SK-N-SH (cell line): Measurements from ENCODE around the gene CCM2. TPM values are rescaled to one million over a fixed set of nuclear protein-coding genes. Genes with fewer than 3 reads are reported as not detected.

Source experiments
- CTCF ChIA-PET: fragments of 300-600, 350-600 bp; formaldehyde crosslinking; extraction: SDS; loops from one replicate; lab custom pipeline; 2021; lab: Yijun Ruan, JAX
- POLR2A ChIA-PET: fragments of 350-600 bp; sonication (Branson Sonifier 250); formaldehyde crosslinking; extraction: SDS; loops from one replicate; lab custom pipeline; 2020; ENCODE audit warnings: antibody characterized with exemption, inconsistent platforms; lab: Yijun Ruan, JAX
- DNase-seq: peaks from one replicate; pipeline ENCODE4 v3.0.0; 2012
- H2AFZ ChIP-seq: fragments of 200-600 bp; sonication (generic); 2 replicates; pipeline ENCODE4 v1.8.1; 2016; ENCODE audit warnings: antibody characterized with exemption, mild to moderate bottlenecking, low read depth
- H3F3A ChIP-seq: fragments of 200-600 bp; sonication (generic); replicated peaks from 2 replicates; pipeline ENCODE3; 2016; ENCODE audit warnings: antibody characterized with exemption, mild to moderate bottlenecking; ENCODE audit not compliant: insufficient read depth
- H3K27ac ChIP-seq, 2 experiments: fragments of 200-500 bp in 1 of 2; fragments of 200-600 bp in 1 of 2; sonication (Bioruptor generic) in 1 of 2; sonication (generic), shearing (Covaris generic) in 1 of 2; 2 replicates each; pipeline versions ENCODE4 v1.5.1 to v1.6.1; 2014 to 2016; ENCODE audit warnings: low read depth in 2 of 2, inconsistent platforms in 1 of 2, low read length in 1 of 2, mild to moderate bottlenecking in 1 of 2, mixed read lengths in 1 of 2
- H3K27me3 ChIP-seq: fragments of 200-600 bp; sonication (generic), shearing (Covaris generic); 2 replicates; pipeline ENCODE4 v1.6.1; 2016; ENCODE audit warnings: mixed run types; ENCODE audit not compliant: insufficient read depth
- H3K36me3 ChIP-seq, 2 experiments: fragments of 200-500 bp in 1 of 2; fragments of 200-600 bp in 1 of 2; sonication (Bioruptor generic) in 1 of 2; sonication (generic) in 1 of 2; replicated peaks in 1 of 2; 2 replicates each; pipeline versions ENCODE3 to v1.5.1; 2014 to 2016; ENCODE audit warnings: low read length in 1 of 2, mild to moderate bottlenecking in 1 of 2; ENCODE audit not compliant: insufficient read depth in 2 of 2, control insufficient read depth in 1 of 2
- H3K4me1 ChIP-seq, 2 experiments: fragments of 200-500 bp in 1 of 2; fragments of 200-600 bp in 1 of 2; sonication (Bioruptor generic) in 1 of 2; sonication (generic), shearing (Covaris generic) in 1 of 2; 2 replicates each; pipeline versions ENCODE4 v1.5.1 to v1.6.1; 2014 to 2016; ENCODE audit warnings: low read depth in 1 of 2, low read length in 1 of 2, mixed run types in 1 of 2; ENCODE audit not compliant: insufficient read depth in 2 of 2, control insufficient read depth in 1 of 2
- H3K4me2 ChIP-seq: fragments of 200-600 bp; sonication (generic), shearing (Covaris generic); 2 replicates; pipeline ENCODE4 v1.6.1; 2017; ENCODE audit warnings: mixed run types
- H3K4me3 ChIP-seq, 2 experiments: fragments of 200-500 bp in 1 of 2; fragments of 200-600 bp in 1 of 2; sonication (Bioruptor generic) in 1 of 2; sonication (generic), shearing (Covaris generic) in 1 of 2; 2 replicates each; pipeline versions ENCODE4 v1.5.1 to v1.8.1; 2014 to 2016; ENCODE audit warnings: low read depth in 2 of 2, inconsistent platforms in 1 of 2, low read length in 1 of 2, mild to moderate bottlenecking in 1 of 2, mixed read lengths in 1 of 2, moderate library complexity in 1 of 2
- H3K79me2 ChIP-seq: fragments of 200-600 bp; sonication (generic); 2 replicates; pipeline ENCODE4 v1.8.1; 2017; ENCODE audit warnings: mild to moderate bottlenecking; ENCODE audit not compliant: insufficient read depth
- H3K9ac ChIP-seq: fragments of 200-600 bp; sonication (generic); 2 replicates; pipeline ENCODE4 v1.6.1; 2017; ENCODE audit warnings: mixed run types
- H3K9me2 ChIP-seq: fragments of 200-600 bp; sonication (generic); 2 replicates; pipeline ENCODE4 v1.6.1; 2017; ENCODE audit warnings: mixed run types
- H3K9me3 ChIP-seq: fragments of 200-600 bp; sonication (generic); 2 replicates; pipeline ENCODE4 v1.6.1; 2017; ENCODE audit warnings: mixed run types, mild to moderate bottlenecking, moderate library complexity
- H4K20me1 ChIP-seq: fragments of 200-600 bp; sonication (generic); 2 replicates; pipeline ENCODE4 v1.6.1; 2017; ENCODE audit warnings: mild to moderate bottlenecking, mixed run types; ENCODE audit not compliant: insufficient read depth
- CHD2 ChIP-seq: fragments of 150-350 bp; IDR thresholded peaks from 2 replicates; pipeline ENCODE4 v1.6.1; 2018; ENCODE audit warnings: low read length; ENCODE audit not compliant: partially characterized antibody
- CTCF ChIP-seq: fragments of 200-600 bp; sonication (generic); IDR thresholded peaks from 2 replicates; pipeline ENCODE4 v1.6.1; 2017; ENCODE audit warnings: antibody characterized with exemption, mild to moderate bottlenecking, moderate library complexity
- ELF1 ChIP-seq: IDR thresholded peaks from 2 replicates; pipeline ENCODE4 v1.4.0; 2012
- EZH2phosphoT487 ChIP-seq: fragments of 200-600 bp; sonication (generic); IDR thresholded peaks from 2 replicates; pipeline ENCODE4 v1.6.1; 2017; ENCODE audit warnings: low read depth, mixed run types, mild to moderate bottlenecking, antibody characterized with exemption, moderate library complexity, borderline replicate concordance
- FOSL2 ChIP-seq: IDR thresholded peaks from 2 replicates; pipeline ENCODE4 v1.4.0; 2012; ENCODE audit warnings: low read depth, mild to moderate bottlenecking, moderate library complexity, borderline replicate concordance
- GATA2 ChIP-seq: sonication (generic); formaldehyde crosslinking; IDR thresholded peaks from 2 replicates; pipeline ENCODE4 v1.5.0; 2020; ENCODE audit warnings: mild to moderate bottlenecking, missing genetic modification reagents
- JUND ChIP-seq: IDR thresholded peaks from 2 replicates; pipeline ENCODE4 v1.4.0; 2012
- MAX ChIP-seq: IDR thresholded peaks from 2 replicates; pipeline ENCODE4 v1.4.0; 2012; ENCODE audit warnings: low read depth
- MEF2A ChIP-seq: IDR thresholded peaks from 2 replicates; pipeline ENCODE4 v1.4.0; 2012; ENCODE audit warnings: low read depth, borderline replicate concordance
- MXI1 ChIP-seq: IDR thresholded peaks from 2 replicates; pipeline ENCODE4 v1.6.1; 2012; ENCODE audit warnings: mild to moderate bottlenecking, low read depth, low read length, improper control_type of control experiment
- NRF1 ChIP-seq: IDR thresholded peaks from 2 replicates; pipeline ENCODE4 v1.6.1; 2012; ENCODE audit warnings: low read depth, mild to moderate bottlenecking, low read length
- PBX3 ChIP-seq: IDR thresholded peaks from 2 replicates; pipeline ENCODE4; 2012
- RAD21 ChIP-seq: IDR thresholded peaks from 2 replicates; pipeline ENCODE4 v1.6.1; 2012; ENCODE audit warnings: mild to moderate bottlenecking, low read length
- RCOR1 ChIP-seq: fragments of 150-350 bp; IDR thresholded peaks from 2 replicates; pipeline ENCODE4 v1.6.1; 2017; ENCODE audit warnings: antibody characterized with exemption, low read length
- SMC3 ChIP-seq: IDR thresholded peaks from 2 replicates; pipeline ENCODE4 v1.6.1; 2012; ENCODE audit warnings: low read depth, low read length, improper control_type of control experiment
- TCF12 ChIP-seq: IDR thresholded peaks from 2 replicates; pipeline ENCODE4 v1.4.0; 2012
- TEAD4 ChIP-seq: IDR thresholded peaks from 2 replicates; pipeline ENCODE4 v1.4.0; 2012; ENCODE audit warnings: mild to moderate bottlenecking, borderline replicate concordance; ENCODE audit not compliant: insufficient read depth
- USF2 ChIP-seq: fragments of 150-350 bp; IDR thresholded peaks from 2 replicates; pipeline ENCODE4 v1.6.1; 2017; ENCODE audit warnings: antibody characterized with exemption, low read length, low read depth, borderline replicate concordance
- ZBTB33 ChIP-seq: IDR thresholded peaks from 2 replicates; pipeline ENCODE4 v1.4.0; 2012; ENCODE audit warnings: low read depth, borderline replicate concordance
- WGBS: methylation state at CpG from one replicate; pipeline ENCODE4 v1.1.6; 2017; ENCODE audit warnings: low lambda C conversion rate; 5-methylcytosine and 5-hydroxymethylcytosine counted together
- polyA plus RNA-seq, 3 experiments: library from polyadenylated mRNA; depleted of rRNA; stranded (reverse); fragments of >200 nt; gene quantifications; 2 replicates each; pipeline ENCODE4 v1.2.3, GENCODE V29; 2012

CCM2 gene
- polyA plus RNA-seq, 1 of the 3 experiments (the other 2 are of a cell fraction), result 83.2 TPM

GRCh38 chr7:45020915-45021314 lies 20.9 kb downstream of the CCM2 start:
- TF ChIP-seq MXI1 (no peak), JUND (no peak), TEAD4 (no peak), EZH2phosphoT487 (no peak), CTCF (no peak), GATA2 (CRISPR knock-in tag) (no peak), MEF2A (no peak), TCF12 (no peak), PBX3 (no peak), FOSL2 (no peak), CHD2 (no peak), NRF1 (no peak), MAX (no peak), ELF1 (no peak), USF2 (no peak), RAD21 (no peak), SMC3 (no peak), ZBTB33 (no peak), RCOR1 (no peak)
- no peaks in the 10 kb centered on the region for H3K27me3 ChIP-seq
- 0 out of 2 replicates have a peak, but pooled peaks cover 7% of the 10 kb centered on the region for H3K9me3 ChIP-seq
- H3K4me3 ChIP-seq, result no peak overlapping the region
- no peak overlapping the region for H3K27ac ChIP-seq
- H3K79me2 ChIP-seq, result peaks cover 86% of the 10 kb centered on the region
- H3F3A ChIP-seq, result no peaks in the 10 kb centered on the region
- ChIA-PET POLR2A (no interaction called here), CTCF (no interaction called here)
- no peak overlapping the region for H2AFZ ChIP-seq
- WGBS, result 98% methylated on average over 5 of the region's 5 CpGs
- no peaks in the 10 kb centered on the region for H3K9me2 ChIP-seq
- H4K20me1 ChIP-seq, result peaks cover 26% of the 10 kb centered on the region
- no peak for DNase-seq
- H3K4me2 ChIP-seq, result no peak overlapping the region
- no peaks in the 10 kb centered on the region for H3K4me1 ChIP-seq
- H3K36me3 ChIP-seq, result peaks cover 0 to 39% of the 10 kb centered on the region in 2 experiments
- H3K9ac ChIP-seq, result no peak overlapping the region
